OCI-LY3 (cell line): Measurements from ENCODE around the gene PEMT.

ENCODE experiments used
- H2AFZ ChIP-seq: fragments of 200-600, 300-600 bp; shearing (Covaris generic); 2 replicates; pipeline ENCODE4 v1.6.0; 2014; ENCODE audit warnings: antibody characterized with exemption, low read depth, low read length
- H3K27ac ChIP-seq: fragments of 200-600, 300-600 bp; sonication (generic); 2 replicates; pipeline ENCODE4 v1.5.1; 2014; ENCODE audit warnings: mild to moderate bottlenecking, low read length, moderate library complexity, mixed read lengths
- H3K27me3 ChIP-seq: fragments of 200-600, 300-600 bp; sonication (generic); 2 replicates; pipeline ENCODE4 v1.6.1; 2014; ENCODE audit warnings: low read depth, low read length, mixed read lengths
- H3K36me3 ChIP-seq: fragments of 200-600, 300-600 bp; sonication (generic); replicated peaks from 2 replicates; pipeline ENCODE3; 2014; ENCODE audit warnings: low read depth, low read length, mixed read lengths
- H3K4me1 ChIP-seq: fragments of 300-600, 200-600 bp; sonication (generic); 2 replicates; pipeline ENCODE4 v1.6.1; 2014; ENCODE audit warnings: low read length, mixed read lengths
- H3K4me2 ChIP-seq: fragments of 200-600, 300-600 bp; sonication (generic); 2 replicates; pipeline ENCODE4 v1.6.1; 2014; ENCODE audit warnings: low read length, mixed read lengths
- H3K4me3 ChIP-seq: fragments of 300-600, 200-600 bp; sonication (generic); 2 replicates; pipeline ENCODE4 v1.5.1; 2014; ENCODE audit warnings: antibody characterized with exemption, mild to moderate bottlenecking, low read length, moderate library complexity
- H3K79me2 ChIP-seq: fragments of 300-600, 200-600 bp; shearing (Covaris generic); 2 replicates; pipeline ENCODE4 v1.6.1; 2014; ENCODE audit warnings: mild to moderate bottlenecking, low read length, mixed read lengths
- H3K9ac ChIP-seq: fragments of 300-600, 200-600 bp; shearing (Covaris generic); 2 replicates; pipeline ENCODE4 v1.6.0; 2014; ENCODE audit warnings: mild to moderate bottlenecking, low read length, moderate library complexity
- H3K9me3 ChIP-seq: fragments of 200-600, 300-600 bp; shearing (Covaris generic); 2 replicates; pipeline ENCODE4 v1.6.1; 2014; ENCODE audit warnings: low read length, mixed read lengths; ENCODE audit not compliant: insufficient read depth
- H4K20me1 ChIP-seq: fragments of 200-600, 300-600 bp; sonication (generic); 2 replicates; pipeline ENCODE4 v1.6.1; 2016; ENCODE audit warnings: low read length, mixed read lengths; ENCODE audit not compliant: insufficient read depth
- CTCF ChIP-seq: fragments of 200-600, 300-600 bp; sonication (generic); IDR thresholded peaks from 2 replicates; pipeline ENCODE4 v1.5.1; 2014; ENCODE audit warnings: antibody characterized with exemption, low read length, low read depth
- EZH2phosphoT487 ChIP-seq: fragments of 200-600 bp; shearing (Covaris generic); IDR thresholded peaks from 2 replicates; pipeline ENCODE4 v1.6.1; 2018; ENCODE audit warnings: antibody characterized with exemption, mixed run types, low read depth

The PEMT gene

DNA sequence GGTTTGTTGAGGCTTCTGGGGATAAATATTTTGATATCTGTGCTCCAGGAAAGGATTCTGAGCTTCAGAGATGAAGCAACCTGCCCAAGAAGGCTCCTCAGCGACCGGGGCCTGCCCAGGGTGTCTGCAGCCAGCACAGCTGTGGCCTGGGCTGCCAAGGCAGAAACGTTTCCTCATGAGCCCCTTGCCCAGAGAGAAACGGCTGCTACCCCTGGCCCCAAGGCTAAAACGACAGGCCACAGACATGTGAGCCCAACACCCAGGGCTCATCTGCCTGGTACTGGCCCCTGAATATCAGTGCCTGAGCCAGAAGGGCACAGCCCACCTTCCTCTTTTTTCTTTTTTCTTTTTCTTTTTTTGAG, 49.9 kb downstream of the PEMT start:
- Histone ChIP-seq H3K9ac (no peak overlapping the region), H3K4me2 (no peak overlapping the region), H3K9me3 (no peaks in the 10 kb centered on the region), H2AFZ (no peak overlapping the region), H3K27ac (no peak overlapping the region), H4K20me1 (no peaks in the 10 kb centered on the region), H3K4me1 (no peaks in the 10 kb centered on the region), H3K79me2 (no peaks in the 10 kb centered on the region), H3K4me3 (no peak overlapping the region), H3K27me3 (no peaks in the 10 kb centered on the region), H3K36me3 (no peaks in the 10 kb centered on the region)
- TF ChIP-seq EZH2phosphoT487 (no peak), CTCF (no peak)

GRCh38 chr17:17540935-17541639, 50.4 kb downstream of the PEMT start:
- Histone ChIP-seq H3K27ac (no peak overlapping the region), H2AFZ (no peak overlapping the region), H3K9me3 (no peaks in the 10 kb centered on the region), H3K36me3 (no peaks in the 10 kb centered on the region), H3K4me2 (no peak overlapping the region), H3K9ac (no peak overlapping the region), H3K4me1 (no peaks in the 10 kb centered on the region), H3K4me3 (no peak overlapping the region), H4K20me1 (no peaks in the 10 kb centered on the region), H3K79me2 (no peaks in the 10 kb centered on the region), H3K27me3 (no peaks in the 10 kb centered on the region)
- TF ChIP-seq EZH2phosphoT487 (no peak), CTCF (no peak)

- Histone ChIP-seq H3K79me2 (no peaks in the 10 kb centered on the region), H3K36me3 (no peaks in the 10 kb centered on the region), H3K9me3 (no peaks in the 10 kb centered on the region), H3K4me1 (no peaks in the 10 kb centered on the region), H3K27ac (no peak overlapping the region), H2AFZ (no peak overlapping the region), H3K4me2 (no peak overlapping the region), H4K20me1 (no peaks in the 10 kb centered on the region), H3K4me3 (no peak overlapping the region), H3K9ac (no peak overlapping the region), H3K27me3 (no peaks in the 10 kb centered on the region)
- TF ChIP-seq CTCF: no peak
- TF ChIP-seq EZH2phosphoT487: no peak
Observed at GRCh38 chr17:17540278-17540906, 51.1 kb downstream of the PEMT start.

GRCh38 chr17:17539591-17539990, 51.9 kb downstream of the PEMT start:
- Histone ChIP-seq H3K27ac (no peak overlapping the region), H3K9ac (no peak overlapping the region), H3K4me2 (no peak overlapping the region), H3K9me3 (no peaks in the 10 kb centered on the region), H3K4me3 (no peak overlapping the region), H2AFZ (no peak overlapping the region), H3K4me1 (no peaks in the 10 kb centered on the region), H3K27me3 (no peaks in the 10 kb centered on the region), H3K79me2 (no peaks in the 10 kb centered on the region), H3K36me3 (no peaks in the 10 kb centered on the region), H4K20me1 (no peaks in the 10 kb centered on the region)
- TF ChIP-seq EZH2phosphoT487: no peak
- TF ChIP-seq CTCF: no peak
